HepG2 (cell line): ENCODE data around the gene METTL1. TPM values are rescaled to one million over a fixed set of nuclear protein-coding genes. Genes with fewer than 3 reads are reported as not detected.

Source experiments
- EP300 ChIP-seq, 3 experiments: sonication (generic) in 1 of 3; formaldehyde crosslinking in 1 of 3; IDR thresholded peaks; 2 replicates each; pipeline versions ENCODE4 v1.5.1 to v1.6.1; 2011 to 2020; ENCODE audit warnings: low read depth in 2 of 3, low read length in 2 of 3, borderline replicate concordance in 1 of 3, improper control_type of control experiment in 1 of 3, mild to moderate bottlenecking in 1 of 3, missing genetic modification reagents in 1 of 3, moderate library complexity in 1 of 3
- ETV5 ChIP-seq: IDR thresholded peaks from 2 replicates; pipeline ENCODE4 v1.6.1; 2018; ENCODE audit warnings: missing biosample characterization, missing genetic modification reagents, inconsistent platforms, borderline replicate concordance
- GATAD2A ChIP-seq: IDR thresholded peaks from 2 replicates; pipeline ENCODE4 v1.6.1; 2016
- HOMEZ ChIP-seq: IDR thresholded peaks from 2 replicates; pipeline ENCODE4 v1.6.1; 2016; ENCODE audit warnings: low read depth
- JDP2 ChIP-seq: sonication (generic); formaldehyde crosslinking; IDR thresholded peaks from 2 replicates; pipeline ENCODE4 v1.8.1; 2022; ENCODE audit warnings: missing genetic modification reagents, borderline replicate concordance
- MYPOP ChIP-seq: sonication (generic); formaldehyde crosslinking; IDR thresholded peaks from 2 replicates; pipeline ENCODE4 v1.8.1; 2023; ENCODE audit warnings: mild to moderate bottlenecking, moderate library complexity, missing genetic modification reagents
- NCOR1 ChIP-seq: fragments of 200-600 bp; sonication (generic); IDR thresholded peaks from 2 replicates; pipeline ENCODE4 v1.7.0; 2017; ENCODE audit warnings: antibody characterized with exemption, low read length, borderline replicate concordance
- NFATC3 ChIP-seq: sonication (generic); formaldehyde crosslinking; IDR thresholded peaks from 2 replicates; pipeline ENCODE4 v1.5.1; 2020; ENCODE audit warnings: mild to moderate bottlenecking, missing genetic modification reagents
- NFE2 ChIP-seq: sonication (generic); formaldehyde crosslinking; IDR thresholded peaks from 2 replicates; pipeline ENCODE4 v1.4.0; 2020; ENCODE audit warnings: missing genetic modification reagents
- SPEN ChIP-seq: sonication (generic); formaldehyde crosslinking; IDR thresholded peaks from 2 replicates; pipeline ENCODE4 v1.5.1; 2020; ENCODE audit warnings: low read depth, mild to moderate bottlenecking, missing genetic modification reagents
- ZBTB42 ChIP-seq: sonication (generic); formaldehyde crosslinking; IDR thresholded peaks from 2 replicates; pipeline ENCODE4 v1.5.0; 2020; ENCODE audit warnings: mild to moderate bottlenecking, missing genetic modification reagents
- ZMYM4 ChIP-seq: sonication (generic); formaldehyde crosslinking; IDR thresholded peaks from 2 replicates; pipeline ENCODE4 v1.8.1; 2023; ENCODE audit warnings: mild to moderate bottlenecking, missing genetic modification reagents
- ZNF10 ChIP-seq: sonication (generic); formaldehyde crosslinking; IDR thresholded peaks from 2 replicates; pipeline ENCODE4 v1.4.0; 2020; ENCODE audit warnings: mild to moderate bottlenecking, low read depth, missing genetic modification reagents, borderline replicate concordance
- ZNF260 ChIP-seq: sonication (generic); formaldehyde crosslinking; IDR thresholded peaks from 2 replicates; pipeline ENCODE4 v1.4.0; 2020; ENCODE audit warnings: missing genetic modification reagents, low read depth, mild to moderate bottlenecking, borderline replicate concordance
- ZNF383 ChIP-seq: sonication (generic); formaldehyde crosslinking; IDR thresholded peaks from 2 replicates; pipeline ENCODE4 v1.4.0; 2020; ENCODE audit warnings: missing genetic modification reagents, mild to moderate bottlenecking, borderline replicate concordance
- ZNF503 ChIP-seq: sonication (generic); formaldehyde crosslinking; IDR thresholded peaks from 2 replicates; pipeline ENCODE4 v1.4.0; 2020; ENCODE audit warnings: missing genetic modification reagents
- ZNF652 ChIP-seq: IDR thresholded peaks from 2 replicates; pipeline ENCODE4 v1.6.1; 2016; ENCODE audit warnings: low read depth, borderline replicate concordance
- ZNF737 ChIP-seq: sonication (generic); formaldehyde crosslinking; IDR thresholded peaks from 2 replicates; pipeline ENCODE4 v1.5.0; 2020; ENCODE audit warnings: missing genetic modification reagents, mild to moderate bottlenecking, borderline replicate concordance
- ZNF788 ChIP-seq: sonication (generic); formaldehyde crosslinking; IDR thresholded peaks from 2 replicates; pipeline ENCODE4 v1.5.0; 2020; ENCODE audit warnings: mild to moderate bottlenecking, missing genetic modification reagents, borderline replicate concordance
- polyA plus RNA-seq, 8 experiments: library from polyadenylated mRNA; depleted of rRNA in 3 of 8; stranded (reverse) in 7 of 8; unstranded in 1 of 8; fragments of >200 nt; fragmentation: Illumina TruSeq in 4 of 8; extraction: Trizol in 4 of 8; gene quantifications; 2 replicates each; pipeline versions ENCODE4 v1.2.1 to v1.2.3, GENCODE V29; 2011 to 2016; ENCODE audit warnings: low read depth in 4 of 8, missing spikeins in 1 of 8, mixed read lengths in 1 of 8; ENCODE audit not compliant: insufficient read depth in 1 of 8
- total RNA-seq, 5 experiments: library from RNA; depleted of rRNA; stranded (reverse); fragments of >200 nt; fragmentation: Illumina TruSeq; extraction: Trizol; gene quantifications; 2 replicates each; pipeline ENCODE4 v1.2.3, GENCODE V29; 2016; ENCODE audit warnings: low read depth in 1 of 5

The METTL1 gene
- total and polyA plus RNA-seq, 2 of the 13 experiments (the other 11 are each of a cell fraction or from before 2014, with no cell fraction given), result 34.7 to 36.9 TPM

GRCh38 chr12:57735198-57735855 is 36.6 kb downstream of the METTL1 start (continued):
- no peak for TF ChIP-seq HOMEZ (CRISPR knock-in tag)
- TF ChIP-seq ZNF10 (CRISPR knock-in tag), result no peak
- peak; percentile 18; the same call in 1 of the 2 replicates for TF ChIP-seq NCOR1
- no peak for TF ChIP-seq ZNF788
- peak; percentile 24; the same call in 1 of the 2 replicates for TF ChIP-seq GATAD2A (CRISPR knock-in tag)
- TF ChIP-seq ZNF260, result no peak
- no peak for TF ChIP-seq MYPOP (CRISPR knock-in tag)
- TF ChIP-seq ZNF383 (CRISPR knock-in tag), result 0 out of 2 replicates have a peak, but pooled peaks have one; percentile 37
- TF ChIP-seq ZNF737, result no peak
- TF ChIP-seq ZNF652, result no peak
- no peak for TF ChIP-seq ETV5
- no peak for TF ChIP-seq NFE2 (CRISPR knock-in tag)
- no peak for TF ChIP-seq EP300 (IDR thresholded peaks at IDR 0.05; ENCODE audit: low read depth in 2 of 2, low read length in 2 of 2)
- no peak for TF ChIP-seq EP300 (CRISPR knock-in tag; IDR thresholded peaks at IDR 0.05; ENCODE audit: borderline replicate concordance)
- TF ChIP-seq JDP2 (CRISPR knock-in tag), result no peak
- TF ChIP-seq NFATC3 (CRISPR knock-in tag), result no peak
- no peak for TF ChIP-seq ZMYM4 (CRISPR knock-in tag)
- no peak for TF ChIP-seq ZBTB42 (CRISPR knock-in tag)
- no peak for TF ChIP-seq ZNF503 (CRISPR knock-in tag)
- no peak for TF ChIP-seq SPEN (CRISPR knock-in tag)
- TF ChIP-seq, all 625 proteins: peak for 20
